GM19468 (cell line): ENCODE results near the gene NTM.

Source experiments
- ATAC-seq: cut with Tn5 transposase; IDR thresholded peaks from one replicate; pipeline ENCODE4 v1.9.1; 2021; ENCODE audit warnings: mild to moderate bottlenecking, moderate library complexity, moderate number of reproducible peaks; ENCODE audit not compliant: unreplicated experiment; ENCODE audit errors: extremely low read depth

NTM gene

GRCh38 chr11:132094598-132094997 lies 724.2 kb downstream of the NTM start:
- no peak for ATAC-seq

- ATAC-seq = no peak
Observed at GRCh38 chr11:132095230-132096131, 725.1 kb downstream of the NTM start.

GRCh38 chr11:132096132-132096825 lies 725.9 kb downstream of the NTM start:
- no peak for ATAC-seq

GRCh38 chr11:132099692-132100091 lies 729.3 kb downstream of the NTM start:
- ATAC-seq = no peak

GRCh38 chr11:132100583-132100982 lies 730.2 kb downstream of the NTM start:
- no peak for ATAC-seq

- ATAC-seq = no peak
Observed at GRCh38 chr11:132101881-132102280, 731.5 kb downstream of the NTM start.

GRCh38 chr11:132103021-132103420 lies 732.6 kb downstream of the NTM start:
- no peak for ATAC-seq

- no peak for ATAC-seq
Observed at GRCh38 chr11:132106096-132106982, 735.9 kb downstream of the NTM start.

GRCh38 chr11:132111316-132111715 lies 740.9 kb downstream of the NTM start:
- ATAC-seq = no peak

- ATAC-seq = no peak
Observed at GRCh38 chr11:132111838-132112237, 741.4 kb downstream of the NTM start.

GRCh38 chr11:132112846-132113245 lies 742.4 kb downstream of the NTM start:
- no peak for ATAC-seq

GRCh38 chr11:132114185-132114584 lies 743.8 kb downstream of the NTM start:
- ATAC-seq = no peak

- ATAC-seq = no peak
Observed at GRCh38 chr11:132114743-132115142, 744.3 kb downstream of the NTM start.

- ATAC-seq = no peak
Observed at GRCh38 chr11:132115454-132115853, 745.0 kb downstream of the NTM start.

GRCh38 chr11:132116516-132116915 lies 746.1 kb downstream of the NTM start:
- ATAC-seq = no peak

GRCh38 chr11:132118661-132119060 lies 748.2 kb downstream of the NTM start:
- ATAC-seq = no peak

GRCh38 chr11:132119573-132119972 lies 749.2 kb downstream of the NTM start:
- ATAC-seq = no peak

- ATAC-seq = no peak
Observed at GRCh38 chr11:132122735-132123134, 752.3 kb downstream of the NTM start.

GRCh38 chr11:132123449-132123848 lies 753.0 kb downstream of the NTM start:
- ATAC-seq = no peak
